ENCODE data around the gene FAM20C. TPM values are rescaled to one million over a fixed set of nuclear protein-coding genes. Genes with fewer than 3 reads are reported as not detected.
A peak's percentile ranks its signal among the peaks of the same experiment; 100 is the strongest.

Gene FAM20C
- total RNA-seq, 1 donor from 2014 or later, result 42.9 TPM

GRCh38 chr7:227926-228325, 35.6 kb downstream of the FAM20C start:
- Histone ChIP-seq H3K27me3 (ENCODE audit: low read depth) (no peaks in the 10 kb centered on the region), H3K36me3 (no peaks in the 10 kb centered on the region), H3K4me1 (peaks cover 8% of the 10 kb centered on the region), H3K4me3 (no peak overlapping the region), H3K27ac (no peak overlapping the region), H3K9me3 (no peaks in the 10 kb centered on the region)
- no peak for TF ChIP-seq CTCF (IDR thresholded peaks at IDR 0.05)
- DNase-seq (no peak), ATAC-seq (no peak)
- intact Hi-C loops (cut with DNase I), result no loop called here

GRCh38 chr7:228610-229009, 36.2 kb downstream of the FAM20C start:
- intact Hi-C loops (cut with DNase I), result no loop called here
- peak overlapping the region; percentile 36 for H3K27ac ChIP-seq
- no peak for TF ChIP-seq CTCF (IDR thresholded peaks at IDR 0.05)
- H3K4me1 ChIP-seq, result peaks cover 15% of the 10 kb centered on the region
- ATAC-seq (no peak), DNase-seq (no peak)
- H3K9me3 ChIP-seq, result no peaks in the 10 kb centered on the region
- H3K4me3 ChIP-seq, result no peak overlapping the region
- no peaks in the 10 kb centered on the region for H3K27me3 ChIP-seq (ENCODE audit: low read depth)
- H3K36me3 ChIP-seq, result no peaks in the 10 kb centered on the region

GRCh38 chr7:229184-229964, 37.0 kb downstream of the FAM20C start:
- intact Hi-C loops (cut with DNase I), result no loop called here
- no peak overlapping the region for H3K4me3 ChIP-seq
- no peaks in the 10 kb centered on the region for H3K27me3 ChIP-seq (ENCODE audit: low read depth)
- peaks cover 23% of the 10 kb centered on the region for H3K4me1 ChIP-seq
- H3K9me3 ChIP-seq, result no peaks in the 10 kb centered on the region
- no peak for TF ChIP-seq CTCF (IDR thresholded peaks at IDR 0.05)
- H3K36me3 ChIP-seq, result no peaks in the 10 kb centered on the region
- DNase-seq, result no peak
- ATAC-seq, result peak; percentile 22 to 49
- H3K27ac ChIP-seq, result no peak overlapping the region

GRCh38 chr7:230274-230673, 37.9 kb downstream of the FAM20C start:
- no peak for TF ChIP-seq CTCF (IDR thresholded peaks at IDR 0.05)
- Histone ChIP-seq H3K36me3 (no peaks in the 10 kb centered on the region), H3K4me3 (no peak overlapping the region), H3K9me3 (no peaks in the 10 kb centered on the region), H3K27me3 (ENCODE audit: low read depth) (no peaks in the 10 kb centered on the region), H3K27ac (no peak overlapping the region), H3K4me1 (peaks cover 32% of the 10 kb centered on the region)
- intact Hi-C loops (cut with DNase I), result no loop called here
- DNase-seq (no peak), ATAC-seq (no peak)

- H3K27ac ChIP-seq, result no peak overlapping the region
- no peak overlapping the region for H3K4me3 ChIP-seq
- no peaks in the 10 kb centered on the region for H3K9me3 ChIP-seq
- no peaks in the 10 kb centered on the region for H3K27me3 ChIP-seq (ENCODE audit: low read depth)
- intact Hi-C loops (cut with DNase I), result no loop called here
- H3K36me3 ChIP-seq, result no peaks in the 10 kb centered on the region
- peaks cover 42% of the 10 kb centered on the region for H3K4me1 ChIP-seq
- TF ChIP-seq CTCF (IDR thresholded peaks at IDR 0.05), result peak; percentile 25
- no peak for ATAC-seq
- DNase-seq, result no peak
These were observed 38.9 kb downstream of the FAM20C start for GRCh38 chr7:231030-231857.

Measured in lower lobe of right lung (tissue), 2 donors.